K562 (cell line): ENCODE data around the gene BLM. TPM values are rescaled to one million over a fixed set of nuclear protein-coding genes. Genes with fewer than 3 reads are reported as not detected.
A peak's percentile ranks its signal among the peaks of the same experiment; 100 is the strongest.

Experiments
- FOXA3 ChIP-seq, 2 experiments: fragments of 450-650 bp in 1 of 2; sonication (generic) in 1 of 2; formaldehyde crosslinking; IDR thresholded peaks in 1 of 2; conservative IDR thresholded peaks in 1 of 2; 2 replicates each; pipeline versions ENCODE4 v1.4.0 to v1.8.0; 2020 to 2022; ENCODE audit warnings: mild to moderate bottlenecking in 2 of 2, missing genetic modification reagents in 1 of 2
- L3MBTL2 ChIP-seq: fragments of 450-650 bp; IDR thresholded peaks from 2 replicates; pipeline ENCODE4 v1.6.1; 2016; ENCODE audit warnings: mild to moderate bottlenecking, moderate library complexity
- MEF2D ChIP-seq: conservative IDR thresholded peaks from 2 replicates; pipeline ENCODE4 v1.6.1; 2016; ENCODE audit warnings: low read depth, missing genetic modification characterization, missing compliant biosample characterization
- ZFX ChIP-seq: sonication (generic); formaldehyde crosslinking; IDR thresholded peaks from 2 replicates; pipeline ENCODE4 v1.8.0; 2022; ENCODE audit warnings: mild to moderate bottlenecking, missing genetic modification reagents, moderate library complexity
- polyA plus RNA-seq, 8 experiments: library from polyadenylated mRNA; depleted of rRNA in 4 of 8; stranded (reverse) in 5 of 8; unstranded in 3 of 8; fragments of >200 nt; fragmentation: Nextera tagmentation in 2 of 8; fragmentation: Illumina TruSeq in 1 of 8; extraction: Ambion mirVana in 2 of 8; extraction: Trizol in 1 of 8; gene quantifications; 2 replicates each; pipeline versions ENCODE4 v1.2.1 to v1.2.3, GENCODE V29; 2011 to 2014; ENCODE audit warnings: inconsistent platforms in 1 of 8, missing spikeins in 1 of 8
- total RNA-seq, 7 experiments: library from RNA; depleted of rRNA in 6 of 7; stranded (reverse); fragments of >200 nt in 6 of 7; fragmentation: Illumina TruSeq in 2 of 7; extraction: Trizol in 2 of 7; gene quantifications; 2 replicates each; pipeline versions ENCODE4 v1.2.1 to v1.2.3, GENCODE V29; 2011 to 2021; ENCODE audit warnings: low replicate concordance in 1 of 7
- TF ChIP-seq, protein P1 (sequence below): IDR thresholded peaks from 2 replicates; pipeline ENCODE4 v1.6.1; 2014; ENCODE audit warnings: antibody characterized with exemption
- TF ChIP-seq, protein P2 (sequence below): fragments of 450-650 bp; IDR thresholded peaks from 2 replicates; pipeline ENCODE4 v1.6.1; 2016; ENCODE audit warnings: mild to moderate bottlenecking, moderate library complexity
- TF ChIP-seq, protein P3 (sequence below): fragments of 450-650 bp; IDR thresholded peaks from 2 replicates; pipeline ENCODE4 v1.6.1; 2017; ENCODE audit warnings: antibody characterized with exemption, mild to moderate bottlenecking
- TF ChIP-seq, protein P4 (sequence below): sonication (generic); formaldehyde crosslinking; IDR thresholded peaks from 2 replicates; pipeline ENCODE4 v1.9.0; 2022; ENCODE audit warnings: mild to moderate bottlenecking, missing genetic modification reagents

Gene BLM
- total and polyA plus RNA-seq, 9 of the 15 experiments (the other 6 are each of a cell fraction or from before 2014, with no cell fraction given) = 21.0 to 56.0 (median 43.9) TPM

DNA sequence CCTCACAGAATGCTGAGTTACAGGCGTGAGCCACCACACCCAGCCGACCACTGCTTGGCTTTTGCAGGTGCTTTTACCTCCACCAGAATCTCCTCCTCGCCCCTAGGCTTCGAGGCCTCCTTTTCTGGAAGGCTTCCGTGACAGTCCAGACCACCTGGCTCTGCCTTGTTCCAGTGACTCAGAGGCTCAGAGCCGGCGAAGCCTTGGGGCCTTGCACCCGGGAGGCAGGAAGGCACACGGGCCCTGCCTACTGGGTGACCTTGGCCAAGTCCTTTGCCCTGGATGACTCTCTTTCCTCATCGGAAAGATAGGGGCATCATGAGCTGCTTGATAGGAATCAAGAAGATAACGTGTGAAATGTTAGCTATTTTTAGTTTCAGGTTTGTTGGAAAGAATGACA lies 119.9 kb downstream of the BLM start (continued):
- TF ChIP-seq, protein P1, sequence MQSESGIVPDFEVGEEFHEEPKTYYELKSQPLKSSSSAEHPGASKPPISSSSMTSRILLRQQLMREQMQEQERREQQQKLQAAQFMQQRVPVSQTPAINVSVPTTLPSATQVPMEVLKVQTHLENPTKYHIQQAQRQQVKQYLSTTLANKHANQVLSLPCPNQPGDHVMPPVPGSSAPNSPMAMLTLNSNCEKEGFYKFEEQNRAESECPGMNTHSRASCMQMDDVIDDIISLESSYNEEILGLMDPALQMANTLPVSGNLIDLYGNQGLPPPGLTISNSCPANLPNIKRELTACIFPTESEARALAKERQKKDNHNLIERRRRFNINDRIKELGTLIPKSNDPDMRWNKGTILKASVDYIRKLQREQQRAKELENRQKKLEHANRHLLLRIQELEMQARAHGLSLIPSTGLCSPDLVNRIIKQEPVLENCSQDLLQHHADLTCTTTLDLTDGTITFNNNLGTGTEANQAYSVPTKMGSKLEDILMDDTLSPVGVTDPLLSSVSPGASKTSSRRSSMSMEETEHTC = no peak
- TF ChIP-seq, protein P2, sequence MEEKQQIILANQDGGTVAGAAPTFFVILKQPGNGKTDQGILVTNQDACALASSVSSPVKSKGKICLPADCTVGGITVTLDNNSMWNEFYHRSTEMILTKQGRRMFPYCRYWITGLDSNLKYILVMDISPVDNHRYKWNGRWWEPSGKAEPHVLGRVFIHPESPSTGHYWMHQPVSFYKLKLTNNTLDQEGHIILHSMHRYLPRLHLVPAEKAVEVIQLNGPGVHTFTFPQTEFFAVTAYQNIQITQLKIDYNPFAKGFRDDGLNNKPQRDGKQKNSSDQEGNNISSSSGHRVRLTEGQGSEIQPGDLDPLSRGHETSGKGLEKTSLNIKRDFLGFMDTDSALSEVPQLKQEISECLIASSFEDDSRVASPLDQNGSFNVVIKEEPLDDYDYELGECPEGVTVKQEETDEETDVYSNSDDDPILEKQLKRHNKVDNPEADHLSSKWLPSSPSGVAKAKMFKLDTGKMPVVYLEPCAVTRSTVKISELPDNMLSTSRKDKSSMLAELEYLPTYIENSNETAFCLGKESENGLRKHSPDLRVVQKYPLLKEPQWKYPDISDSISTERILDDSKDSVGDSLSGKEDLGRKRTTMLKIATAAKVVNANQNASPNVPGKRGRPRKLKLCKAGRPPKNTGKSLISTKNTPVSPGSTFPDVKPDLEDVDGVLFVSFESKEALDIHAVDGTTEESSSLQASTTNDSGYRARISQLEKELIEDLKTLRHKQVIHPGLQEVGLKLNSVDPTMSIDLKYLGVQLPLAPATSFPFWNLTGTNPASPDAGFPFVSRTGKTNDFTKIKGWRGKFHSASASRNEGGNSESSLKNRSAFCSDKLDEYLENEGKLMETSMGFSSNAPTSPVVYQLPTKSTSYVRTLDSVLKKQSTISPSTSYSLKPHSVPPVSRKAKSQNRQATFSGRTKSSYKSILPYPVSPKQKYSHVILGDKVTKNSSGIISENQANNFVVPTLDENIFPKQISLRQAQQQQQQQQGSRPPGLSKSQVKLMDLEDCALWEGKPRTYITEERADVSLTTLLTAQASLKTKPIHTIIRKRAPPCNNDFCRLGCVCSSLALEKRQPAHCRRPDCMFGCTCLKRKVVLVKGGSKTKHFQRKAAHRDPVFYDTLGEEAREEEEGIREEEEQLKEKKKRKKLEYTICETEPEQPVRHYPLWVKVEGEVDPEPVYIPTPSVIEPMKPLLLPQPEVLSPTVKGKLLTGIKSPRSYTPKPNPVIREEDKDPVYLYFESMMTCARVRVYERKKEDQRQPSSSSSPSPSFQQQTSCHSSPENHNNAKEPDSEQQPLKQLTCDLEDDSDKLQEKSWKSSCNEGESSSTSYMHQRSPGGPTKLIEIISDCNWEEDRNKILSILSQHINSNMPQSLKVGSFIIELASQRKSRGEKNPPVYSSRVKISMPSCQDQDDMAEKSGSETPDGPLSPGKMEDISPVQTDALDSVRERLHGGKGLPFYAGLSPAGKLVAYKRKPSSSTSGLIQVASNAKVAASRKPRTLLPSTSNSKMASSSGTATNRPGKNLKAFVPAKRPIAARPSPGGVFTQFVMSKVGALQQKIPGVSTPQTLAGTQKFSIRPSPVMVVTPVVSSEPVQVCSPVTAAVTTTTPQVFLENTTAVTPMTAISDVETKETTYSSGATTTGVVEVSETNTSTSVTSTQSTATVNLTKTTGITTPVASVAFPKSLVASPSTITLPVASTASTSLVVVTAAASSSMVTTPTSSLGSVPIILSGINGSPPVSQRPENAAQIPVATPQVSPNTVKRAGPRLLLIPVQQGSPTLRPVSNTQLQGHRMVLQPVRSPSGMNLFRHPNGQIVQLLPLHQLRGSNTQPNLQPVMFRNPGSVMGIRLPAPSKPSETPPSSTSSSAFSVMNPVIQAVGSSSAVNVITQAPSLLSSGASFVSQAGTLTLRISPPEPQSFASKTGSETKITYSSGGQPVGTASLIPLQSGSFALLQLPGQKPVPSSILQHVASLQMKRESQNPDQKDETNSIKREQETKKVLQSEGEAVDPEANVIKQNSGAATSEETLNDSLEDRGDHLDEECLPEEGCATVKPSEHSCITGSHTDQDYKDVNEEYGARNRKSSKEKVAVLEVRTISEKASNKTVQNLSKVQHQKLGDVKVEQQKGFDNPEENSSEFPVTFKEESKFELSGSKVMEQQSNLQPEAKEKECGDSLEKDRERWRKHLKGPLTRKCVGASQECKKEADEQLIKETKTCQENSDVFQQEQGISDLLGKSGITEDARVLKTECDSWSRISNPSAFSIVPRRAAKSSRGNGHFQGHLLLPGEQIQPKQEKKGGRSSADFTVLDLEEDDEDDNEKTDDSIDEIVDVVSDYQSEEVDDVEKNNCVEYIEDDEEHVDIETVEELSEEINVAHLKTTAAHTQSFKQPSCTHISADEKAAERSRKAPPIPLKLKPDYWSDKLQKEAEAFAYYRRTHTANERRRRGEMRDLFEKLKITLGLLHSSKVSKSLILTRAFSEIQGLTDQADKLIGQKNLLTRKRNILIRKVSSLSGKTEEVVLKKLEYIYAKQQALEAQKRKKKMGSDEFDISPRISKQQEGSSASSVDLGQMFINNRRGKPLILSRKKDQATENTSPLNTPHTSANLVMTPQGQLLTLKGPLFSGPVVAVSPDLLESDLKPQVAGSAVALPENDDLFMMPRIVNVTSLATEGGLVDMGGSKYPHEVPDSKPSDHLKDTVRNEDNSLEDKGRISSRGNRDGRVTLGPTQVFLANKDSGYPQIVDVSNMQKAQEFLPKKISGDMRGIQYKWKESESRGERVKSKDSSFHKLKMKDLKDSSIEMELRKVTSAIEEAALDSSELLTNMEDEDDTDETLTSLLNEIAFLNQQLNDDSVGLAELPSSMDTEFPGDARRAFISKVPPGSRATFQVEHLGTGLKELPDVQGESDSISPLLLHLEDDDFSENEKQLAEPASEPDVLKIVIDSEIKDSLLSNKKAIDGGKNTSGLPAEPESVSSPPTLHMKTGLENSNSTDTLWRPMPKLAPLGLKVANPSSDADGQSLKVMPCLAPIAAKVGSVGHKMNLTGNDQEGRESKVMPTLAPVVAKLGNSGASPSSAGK = peak; percentile 61
- TF ChIP-seq FOXA3 (CRISPR knock-in tag; conservative IDR thresholded peaks at IDR 0.05 in 1 of 2, IDR thresholded peaks at IDR 0.05 in 1 of 2) = 0 out of 4 replicates have a peak, but pooled peaks of 1 of the 2 experiments have one; percentile 43
- TF ChIP-seq MEF2D (tag) = peak; percentile 83; the same call in 1 of the 2 replicates
- TF ChIP-seq, protein P3, sequence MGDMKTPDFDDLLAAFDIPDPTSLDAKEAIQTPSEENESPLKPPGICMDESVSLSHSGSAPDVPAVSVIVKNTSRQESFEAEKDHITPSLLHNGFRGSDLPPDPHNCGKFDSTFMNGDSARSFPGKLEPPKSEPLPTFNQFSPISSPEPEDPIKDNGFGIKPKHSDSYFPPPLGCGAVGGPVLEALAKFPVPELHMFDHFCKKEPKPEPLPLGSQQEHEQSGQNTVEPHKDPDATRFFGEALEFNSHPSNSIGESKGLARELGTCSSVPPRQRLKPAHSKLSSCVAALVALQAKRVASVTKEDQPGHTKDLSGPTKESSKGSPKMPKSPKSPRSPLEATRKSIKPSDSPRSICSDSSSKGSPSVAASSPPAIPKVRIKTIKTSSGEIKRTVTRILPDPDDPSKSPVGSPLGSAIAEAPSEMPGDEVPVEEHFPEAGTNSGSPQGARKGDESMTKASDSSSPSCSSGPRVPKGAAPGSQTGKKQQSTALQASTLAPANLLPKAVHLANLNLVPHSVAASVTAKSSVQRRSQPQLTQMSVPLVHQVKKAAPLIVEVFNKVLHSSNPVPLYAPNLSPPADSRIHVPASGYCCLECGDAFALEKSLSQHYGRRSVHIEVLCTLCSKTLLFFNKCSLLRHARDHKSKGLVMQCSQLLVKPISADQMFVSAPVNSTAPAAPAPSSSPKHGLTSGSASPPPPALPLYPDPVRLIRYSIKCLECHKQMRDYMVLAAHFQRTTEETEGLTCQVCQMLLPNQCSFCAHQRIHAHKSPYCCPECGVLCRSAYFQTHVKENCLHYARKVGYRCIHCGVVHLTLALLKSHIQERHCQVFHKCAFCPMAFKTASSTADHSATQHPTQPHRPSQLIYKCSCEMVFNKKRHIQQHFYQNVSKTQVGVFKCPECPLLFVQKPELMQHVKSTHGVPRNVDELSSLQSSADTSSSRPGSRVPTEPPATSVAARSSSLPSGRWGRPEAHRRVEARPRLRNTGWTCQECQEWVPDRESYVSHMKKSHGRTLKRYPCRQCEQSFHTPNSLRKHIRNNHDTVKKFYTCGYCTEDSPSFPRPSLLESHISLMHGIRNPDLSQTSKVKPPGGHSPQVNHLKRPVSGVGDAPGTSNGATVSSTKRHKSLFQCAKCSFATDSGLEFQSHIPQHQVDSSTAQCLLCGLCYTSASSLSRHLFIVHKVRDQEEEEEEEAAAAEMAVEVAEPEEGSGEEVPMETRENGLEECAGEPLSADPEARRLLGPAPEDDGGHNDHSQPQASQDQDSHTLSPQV = peak; percentile 16; the same call in 1 of the 2 replicates
- TF ChIP-seq ZFX = peak; percentile 43; the same call in 1 of the 2 replicates
- TF ChIP-seq L3MBTL2 = peak; percentile 62
- TF ChIP-seq, protein P4, sequence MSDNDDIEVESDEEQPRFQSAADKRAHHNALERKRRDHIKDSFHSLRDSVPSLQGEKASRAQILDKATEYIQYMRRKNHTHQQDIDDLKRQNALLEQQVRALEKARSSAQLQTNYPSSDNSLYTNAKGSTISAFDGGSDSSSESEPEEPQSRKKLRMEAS = peak; percentile 70
